MCF 10A (cell line): Measurements from ENCODE around the gene ANK2. TPM values are rescaled to one million over a fixed set of nuclear protein-coding genes. Genes with fewer than 3 reads are reported as not detected.

Experiments used
- BruUV-seq: library from RNA; stranded (reverse); fragments of 400-500 nt; replicated peaks from 2 replicates; lab custom pipeline; 2021; lab: Mats Ljungman, UMichigan
- CTCF ChIA-PET: fragments of 300-600 bp; sonication (Branson Sonifier 250); formaldehyde crosslinking; extraction: SDS; loops from one replicate; lab custom pipeline; 2021; ENCODE audit warnings: antibody characterized with exemption, inconsistent platforms; lab: Yijun Ruan, JAX
- POLR2A ChIA-PET: fragments of 300-600, 350-650 bp; sonication (Branson Sonifier 250); formaldehyde crosslinking; extraction: SDS; loops from one replicate; lab custom pipeline; 2020; ENCODE audit warnings: antibody characterized with exemption, inconsistent platforms; lab: Yijun Ruan, JAX
- DNase-seq: peaks from one replicate; pipeline ENCODE4 v3.0.0-alpha.2; 2018; ENCODE audit not compliant: unreplicated experiment
- H3K27ac Mint-ChIP-seq: one replicate; pipeline ENCODE4 v1.8.0; 2022; ENCODE audit warnings: mild to moderate bottlenecking, low read depth, mixed read lengths; ENCODE audit not compliant: unreplicated experiment
- H3K27me3 Mint-ChIP-seq: one replicate; pipeline ENCODE4 v1.8.0; 2022; ENCODE audit warnings: mixed read lengths; ENCODE audit not compliant: insufficient read depth, unreplicated experiment
- H3K36me3 Mint-ChIP-seq: one replicate; pipeline ENCODE4 v1.8.0; 2022; ENCODE audit warnings: mild to moderate bottlenecking, moderate library complexity, mixed read lengths; ENCODE audit not compliant: insufficient read depth, unreplicated experiment
- H3K4me1 Mint-ChIP-seq: one replicate; pipeline ENCODE4 v1.8.0; 2022; ENCODE audit warnings: mixed read lengths; ENCODE audit not compliant: insufficient read depth, unreplicated experiment
- H3K4me3 Mint-ChIP-seq: one replicate; pipeline ENCODE4 v1.8.0; 2022; ENCODE audit warnings: mild to moderate bottlenecking, moderate library complexity, mixed read lengths; ENCODE audit not compliant: unreplicated experiment
- H3K9me3 Mint-ChIP-seq: one replicate; pipeline ENCODE4 v1.8.0; 2022; ENCODE audit warnings: mixed read lengths; ENCODE audit not compliant: unreplicated experiment
- CTCF ChIP-seq: fragments of 200-600 bp; IDR thresholded peaks from one replicate; pipeline ENCODE4 v1.8.0; 2022; ENCODE audit warnings: antibody characterized with exemption, mild to moderate bottlenecking; ENCODE audit not compliant: unreplicated experiment
- intact Hi-C: fragments of 100-400 bp; cut with micrococcal nuclease; formaldehyde crosslinking; loops from 2 replicates; pipeline ENCODE4 v1.14.1; 2022
- total RNA-seq: library from RNA; stranded (reverse); gene quantifications from 2 replicates; pipeline ENCODE4 v1.2.3, GENCODE V29; 2022

The ANK2 gene
- total RNA-seq, 1 experiment from 2014 or later: 37.4 TPM

- Mint-ChIP-seq H3K36me3 (no peaks in the 10 kb centered on the region), H3K9me3 (no peaks in the 10 kb centered on the region), H3K27me3 (no peaks in the 10 kb centered on the region), H3K4me1 (no peaks in the 10 kb centered on the region), H3K4me3 (no peak overlapping the region), H3K27ac (no peak overlapping the region)
- CTCF ChIA-PET: no interaction called here
- no peak for TF ChIP-seq CTCF
- intact Hi-C loops: no loop called here
- DNase-seq: no peak
- POLR2A ChIA-PET: no interaction called here
- no TSS peak for BruUV-seq
These were observed 96.3 kb downstream of the ANK2 start for GRCh38 chr4:113145519-113146291.

GRCh38 chr4:113146876-113147358 lies 97.5 kb downstream of the ANK2 start:
- no peaks in the 10 kb centered on the region for H3K4me1 Mint-ChIP-seq
- no TSS peak for BruUV-seq
- CTCF ChIA-PET: no interaction called here

GRCh38 chr4:113147498-113148111 lies 98.2 kb downstream of the ANK2 start:
- Mint-ChIP-seq H3K9me3 (no peaks in the 10 kb centered on the region), H3K27me3 (no peaks in the 10 kb centered on the region), H3K4me3 (no peak overlapping the region), H3K36me3 (no peaks in the 10 kb centered on the region), H3K4me1 (no peaks in the 10 kb centered on the region), H3K27ac (no peak overlapping the region)
- intact Hi-C loops: no loop called here
- BruUV-seq: no TSS peak
- DNase-seq: no peak
- POLR2A ChIA-PET: interaction anchor here (0.6 to 1.6 kb wide), 2 partner anchors 12 to 200 kb away, joined by 3 to 7 read pairs; no protein-coding TSS in a partner anchor
- CTCF ChIA-PET: no interaction called here
- no peak for TF ChIP-seq CTCF

More at GRCh38 chr4:113146876-113147358, 97.5 kb downstream of the ANK2 start:
- Mint-ChIP-seq H3K36me3 (no peaks in the 10 kb centered on the region), H3K9me3 (no peaks in the 10 kb centered on the region), H3K4me3 (no peak overlapping the region), H3K27ac (no peak overlapping the region), H3K27me3 (no peaks in the 10 kb centered on the region)
- intact Hi-C loops: no loop called here
- no peak for TF ChIP-seq CTCF
- no peak for DNase-seq
- POLR2A ChIA-PET: interaction anchor here (1.6 kb wide), 1 partner anchor 12 kb away, joined by 7 read pairs; no protein-coding TSS in a partner anchor

- ChIA-PET POLR2A (interaction anchor here (0.7 kb wide), 1 partner anchor 10 kb away, joined by 3 read pairs; no protein-coding TSS in a partner anchor), CTCF (no interaction called here)
- Mint-ChIP-seq H3K27ac (no peak overlapping the region), H3K36me3 (no peaks in the 10 kb centered on the region), H3K9me3 (no peaks in the 10 kb centered on the region), H3K4me1 (no peaks in the 10 kb centered on the region), H3K27me3 (no peaks in the 10 kb centered on the region), H3K4me3 (no peak overlapping the region)
- intact Hi-C loops: no loop called here
- no peak for DNase-seq
- no TSS peak for BruUV-seq
- no peak for TF ChIP-seq CTCF
These were observed 99.5 kb downstream of the ANK2 start for GRCh38 chr4:113148925-113149324.
